Neural progenitor cell (in vitro differentiated cells): ENCODE data around the gene PKP3. TPM values are rescaled to one million over a fixed set of nuclear protein-coding genes. Genes with fewer than 3 reads are reported as not detected.

Experiments used
- DNase-seq: peaks from one replicate; pipeline ENCODE4 v3.0.0-alpha.2; 2016; ENCODE audit warnings: low spot score
- H2AFZ ChIP-seq: fragments of 200-600 bp; sonication (generic); replicated peaks from 2 replicates; pipeline ENCODE4 v1.6.1; 2016; ENCODE audit warnings: antibody characterized with exemption
- H3F3A ChIP-seq: fragments of 200-600 bp; sonication (generic); 2 replicates; pipeline ENCODE4 v1.6.1; 2016; ENCODE audit warnings: antibody characterized with exemption, low read depth
- H3K27ac ChIP-seq: fragments of 200-600 bp; sonication (generic); 2 replicates; pipeline ENCODE4 v1.5.1; 2016; ENCODE audit warnings: mild to moderate bottlenecking
- H3K27me3 ChIP-seq: fragments of 200-600 bp; sonication (generic); 2 replicates; pipeline ENCODE4 v1.6.1; 2016; ENCODE audit warnings: mild to moderate bottlenecking, moderate library complexity
- H3K36me3 ChIP-seq: fragments of 200-600 bp; sonication (generic); 2 replicates; pipeline ENCODE4 v1.5.1; 2016
- H3K4me1 ChIP-seq: fragments of 200-600 bp; sonication (generic); 2 replicates; pipeline ENCODE4 v1.6.1; 2016; ENCODE audit warnings: mixed run types
- H3K4me2 ChIP-seq: fragments of 200-600 bp; sonication (generic); 2 replicates; pipeline ENCODE4 v1.6.1; 2016
- H3K4me3 ChIP-seq: fragments of 200-600 bp; sonication (generic); 2 replicates; pipeline ENCODE4 v1.5.1; 2016
- H3K79me2 ChIP-seq: fragments of 200-600 bp; sonication (generic); 2 replicates; pipeline ENCODE4 v1.6.1; 2016; ENCODE audit warnings: low read depth
- H3K9ac ChIP-seq: fragments of 200-600 bp; sonication (generic); 2 replicates; pipeline ENCODE4 v1.6.1; 2016
- H3K9me3 ChIP-seq: fragments of 200-600 bp; sonication (generic); 2 replicates; pipeline ENCODE4 v1.5.1; 2016; ENCODE audit warnings: low read depth
- H4K20me1 ChIP-seq: fragments of 200-600 bp; sonication (generic); 2 replicates; pipeline ENCODE4 v1.6.1; 2016; ENCODE audit warnings: low read depth
- H3K27ac Mint-ChIP-seq: 3 replicates; pipeline ENCODE4 v1.8.0; 2021; ENCODE audit warnings: mixed read lengths
- H3K27me3 Mint-ChIP-seq: 2 replicates; pipeline ENCODE4 v1.8.0; 2022; ENCODE audit warnings: low read depth, mild to moderate bottlenecking, inconsistent platforms, moderate library complexity, mixed read lengths; ENCODE audit not compliant: insufficient read depth
- H3K36me3 Mint-ChIP-seq: 3 replicates; pipeline ENCODE4 v1.8.0; 2021; ENCODE audit warnings: mixed read lengths
- H3K4me1 Mint-ChIP-seq: 3 replicates; pipeline ENCODE4 v1.8.0; 2021; ENCODE audit warnings: mixed read lengths
- H3K4me3 Mint-ChIP-seq: 3 replicates; pipeline ENCODE4 v1.8.0; 2021; ENCODE audit warnings: mild to moderate bottlenecking, moderate library complexity, mixed read lengths
- H3K9me3 Mint-ChIP-seq: 3 replicates; pipeline ENCODE4 v1.8.0; 2020; ENCODE audit warnings: mixed read lengths
- EZH2 ChIP-seq: fragments of 200-600 bp; sonication (generic); IDR thresholded peaks from 2 replicates; pipeline ENCODE4 v1.6.1; 2017; ENCODE audit warnings: antibody characterized with exemption, mild to moderate bottlenecking, moderate library complexity
- EZH2phosphoT487 ChIP-seq: fragments of 200-600 bp; sonication (generic); IDR thresholded peaks from 2 replicates; pipeline ENCODE4 v1.6.1; 2017; ENCODE audit warnings: antibody characterized with exemption
- total RNA-seq: library from RNA; depleted of rRNA; stranded (reverse); fragments of >200 nt; gene quantifications from 2 replicates; pipeline ENCODE4 v1.2.3, GENCODE V29; 2015; ENCODE audit warnings: low replicate concordance
- TF ChIP-seq, protein P1 (sequence below): fragments of 200-600 bp; sonication (generic); IDR thresholded peaks from 2 replicates; pipeline ENCODE4 v1.5.1; 2017; ENCODE audit warnings: antibody characterized with exemption, mild to moderate bottlenecking

PKP3 gene
- total RNA-seq, 1 donor from 2014 or later, result 8.5 TPM

GRCh38 chr11:392102-392777, 1.8 kb upstream of the PKP3 start:
- Mint-ChIP-seq H3K9me3 (no peaks in the 10 kb centered on the region), H3K36me3 (no peaks in the 10 kb centered on the region), H3K4me1 (no peaks in the 10 kb centered on the region), H3K27ac (no peak overlapping the region), H3K27me3 (peaks cover 8% of the 10 kb centered on the region), H3K4me3 (no peak overlapping the region)
- H3F3A ChIP-seq, result no peaks in the 10 kb centered on the region
- H3K4me3 ChIP-seq, result no peak overlapping the region
- DNase-seq, result no peak
- no peak overlapping the region for H3K27ac ChIP-seq
- no peak overlapping the region for H3K9ac ChIP-seq
- no peaks in the 10 kb centered on the region for H3K27me3 ChIP-seq
- H4K20me1 ChIP-seq, result no peaks in the 10 kb centered on the region
- H3K9me3 ChIP-seq, result no peaks in the 10 kb centered on the region
- no peak overlapping the region for H2AFZ ChIP-seq
- no peak overlapping the region for H3K4me2 ChIP-seq
- H3K36me3 ChIP-seq, result no peaks in the 10 kb centered on the region
- no peak for TF ChIP-seq EZH2
- TF ChIP-seq EZH2phosphoT487, result no peak
- TF ChIP-seq, protein P1, sequence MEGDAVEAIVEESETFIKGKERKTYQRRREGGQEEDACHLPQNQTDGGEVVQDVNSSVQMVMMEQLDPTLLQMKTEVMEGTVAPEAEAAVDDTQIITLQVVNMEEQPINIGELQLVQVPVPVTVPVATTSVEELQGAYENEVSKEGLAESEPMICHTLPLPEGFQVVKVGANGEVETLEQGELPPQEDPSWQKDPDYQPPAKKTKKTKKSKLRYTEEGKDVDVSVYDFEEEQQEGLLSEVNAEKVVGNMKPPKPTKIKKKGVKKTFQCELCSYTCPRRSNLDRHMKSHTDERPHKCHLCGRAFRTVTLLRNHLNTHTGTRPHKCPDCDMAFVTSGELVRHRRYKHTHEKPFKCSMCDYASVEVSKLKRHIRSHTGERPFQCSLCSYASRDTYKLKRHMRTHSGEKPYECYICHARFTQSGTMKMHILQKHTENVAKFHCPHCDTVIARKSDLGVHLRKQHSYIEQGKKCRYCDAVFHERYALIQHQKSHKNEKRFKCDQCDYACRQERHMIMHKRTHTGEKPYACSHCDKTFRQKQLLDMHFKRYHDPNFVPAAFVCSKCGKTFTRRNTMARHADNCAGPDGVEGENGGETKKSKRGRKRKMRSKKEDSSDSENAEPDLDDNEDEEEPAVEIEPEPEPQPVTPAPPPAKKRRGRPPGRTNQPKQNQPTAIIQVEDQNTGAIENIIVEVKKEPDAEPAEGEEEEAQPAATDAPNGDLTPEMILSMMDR, result no peak
- H3K79me2 ChIP-seq, result no peaks in the 10 kb centered on the region
- peaks cover 10% of the 10 kb centered on the region for H3K4me1 ChIP-seq

- Mint-ChIP-seq H3K36me3 (no peaks in the 10 kb centered on the region), H3K4me1 (no peaks in the 10 kb centered on the region)
These were observed 583 bp upstream of the PKP3 start for GRCh38 chr11:393219-394033.

DNA sequence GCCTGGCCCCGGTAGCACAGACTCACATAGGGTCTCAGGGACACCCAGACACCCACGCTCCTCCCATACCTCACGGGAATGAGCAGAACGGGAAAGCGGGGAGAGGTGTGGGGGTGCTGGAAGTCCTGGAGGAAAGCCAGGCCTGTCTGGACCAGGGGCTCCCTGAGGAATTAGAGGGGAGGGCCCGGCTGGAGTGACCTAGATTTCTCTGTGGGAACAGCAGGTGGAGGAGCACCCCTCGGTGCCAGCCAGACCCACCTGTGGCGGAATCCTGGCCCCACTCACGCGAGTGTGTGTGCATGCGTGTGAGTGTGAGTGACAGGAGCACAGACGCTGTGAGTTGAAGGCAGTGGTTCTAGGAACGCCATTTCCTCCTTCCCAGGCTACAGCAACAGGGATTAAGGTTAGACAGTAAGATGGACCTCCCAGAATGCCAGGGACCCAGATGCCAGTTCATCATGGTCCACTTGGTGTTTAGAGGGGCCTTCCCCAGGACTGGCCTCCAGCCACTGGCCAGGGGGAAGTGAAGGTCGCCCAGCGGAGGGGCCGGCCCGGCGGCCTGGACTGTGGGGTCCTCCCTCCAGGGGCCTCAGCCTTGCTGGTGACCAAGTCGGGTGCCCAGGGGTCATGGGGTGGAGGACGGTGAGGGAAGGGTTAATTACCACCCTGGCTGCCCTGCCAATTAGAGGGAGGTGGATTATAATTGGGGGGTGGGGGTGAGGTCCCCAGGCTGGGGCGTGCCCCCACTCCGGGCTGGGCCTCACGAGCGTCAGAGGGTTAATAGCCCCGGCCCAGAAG, 1.0 kb downstream of the PKP3 start:
- no peak for DNase-seq
- Histone ChIP-seq H3K79me2 (no peaks in the 10 kb centered on the region), H3K4me2 (no peak overlapping the region), H3K27ac (no peak overlapping the region), H2AFZ (peak overlapping the region; percentile 91), H3F3A (no peaks in the 10 kb centered on the region), H3K4me3 (no peak overlapping the region), H3K9ac (no peak overlapping the region), H3K27me3 (no peaks in the 10 kb centered on the region), H4K20me1 (no peaks in the 10 kb centered on the region), H3K9me3 (no peaks in the 10 kb centered on the region), H3K36me3 (no peaks in the 10 kb centered on the region), H3K4me1 (peaks cover 10% of the 10 kb centered on the region)
- H3K9me3 Mint-ChIP-seq, result peaks cover 9% of the 10 kb centered on the region
- TF ChIP-seq EZH2, result no peak
- TF ChIP-seq, protein P1, result no peak
- no peak for TF ChIP-seq EZH2phosphoT487
- peak overlapping the region; percentile 34 for H3K27ac Mint-ChIP-seq
- H3K4me3 Mint-ChIP-seq, result peak overlapping the region; percentile 55
- H3K36me3 Mint-ChIP-seq, result no peaks in the 10 kb centered on the region
- H3K4me1 Mint-ChIP-seq, result no peaks in the 10 kb centered on the region
- H3K27me3 Mint-ChIP-seq, result peaks cover 6% of the 10 kb centered on the region

More at GRCh38 chr11:393219-394033, 583 bp upstream of the PKP3 start:
- Mint-ChIP-seq H3K27ac (no peak overlapping the region), H3K27me3 (peaks cover 2% of the 10 kb centered on the region), H3K4me3 (no peak overlapping the region), H3K9me3 (no peaks in the 10 kb centered on the region)
- Histone ChIP-seq H3K4me1 (peaks cover 10% of the 10 kb centered on the region), H3K27me3 (no peaks in the 10 kb centered on the region), H3K4me3 (no peak overlapping the region), H3K9ac (no peak overlapping the region), H3K27ac (no peak overlapping the region), H3K36me3 (no peaks in the 10 kb centered on the region), H4K20me1 (no peaks in the 10 kb centered on the region), H3K4me2 (peak overlapping the region; percentile 35), H3F3A (no peaks in the 10 kb centered on the region), H3K9me3 (no peaks in the 10 kb centered on the region), H3K79me2 (no peaks in the 10 kb centered on the region), H2AFZ (peak overlapping the region; percentile 91)
- TF ChIP-seq, protein P1, result no peak
- TF ChIP-seq EZH2, result no peak
- TF ChIP-seq EZH2phosphoT487, result no peak
- DNase-seq, result no peak
